Lung (tissue), 12 donors: Measurements from ENCODE around the gene TSR3. TPM values are rescaled to one million over a fixed set of nuclear protein-coding genes. Genes with fewer than 3 reads are reported as not detected.

Experiments used
- ATAC-seq: fragments of 200-7000 bp; cut with Tn5 transposase; one replicate; pipeline ENCODE4 v1.9.1; 2020; ENCODE audit warnings: moderate number of reproducible peaks; ENCODE audit not compliant: insufficient read depth, low FRiP score
- DNase-seq, 3 donors: peaks; one replicate each; pipeline ENCODE4 v3.0.0-alpha.2; 2013 to 2017
- H3K27ac ChIP-seq, 2 donors: one replicate each; pipeline ENCODE4 v1.5.1; 2013; ENCODE audit warnings: mild to moderate bottlenecking in 2 of 2, moderate library complexity in 2 of 2, control low read depth in 1 of 2, inconsistent platforms in 1 of 2, low read depth in 1 of 2, low read length in 1 of 2
- H3K27me3 ChIP-seq, 3 donors: one replicate each; pipeline ENCODE4 v1.5.1; 2013; ENCODE audit warnings: low read length in 2 of 3; ENCODE audit not compliant: control insufficient read depth in 3 of 3, insufficient read depth in 3 of 3
- H3K36me3 ChIP-seq, 4 donors: one replicate each; pipeline ENCODE4 v1.5.1; 2013; ENCODE audit warnings: low read length in 4 of 4, mild to moderate bottlenecking in 1 of 4, moderate library complexity in 1 of 4; ENCODE audit not compliant: control insufficient read depth in 4 of 4, insufficient read depth in 4 of 4
- H3K4me1 ChIP-seq, 5 donors: one replicate each; pipeline ENCODE4 v1.5.1; 2013; ENCODE audit warnings: low read length in 5 of 5, mild to moderate bottlenecking in 2 of 5, moderate library complexity in 1 of 5; ENCODE audit not compliant: control insufficient read depth in 5 of 5, insufficient read depth in 5 of 5
- H3K4me3 ChIP-seq: one replicate; pipeline ENCODE4 v1.5.1; 2013; ENCODE audit warnings: mild to moderate bottlenecking, control low read depth, moderate library complexity
- H3K9ac ChIP-seq, 2 donors: one replicate each; pipeline ENCODE4 v1.5.1; 2013; ENCODE audit warnings: low read length in 2 of 2, control low read depth in 1 of 2; ENCODE audit not compliant: insufficient read depth in 1 of 2
- H3K9me3 ChIP-seq, 4 donors: one replicate each; pipeline ENCODE4 v1.5.1; 2013; ENCODE audit warnings: low read length in 3 of 4, mild to moderate bottlenecking in 1 of 4, moderate library complexity in 1 of 4; ENCODE audit not compliant: control insufficient read depth in 4 of 4, insufficient read depth in 3 of 4
- CTCF ChIP-seq: IDR thresholded peaks from 2 replicates; pipeline ENCODE4 v1.5.1; 2012; ENCODE audit warnings: mild to moderate bottlenecking; ENCODE audit errors: control extremely low read depth, extremely low read depth
- WGBS, 2 donors: extraction: QIAGEN DNeasy Blood & Tissue Kit; methylation state at CpG; one replicate each; pipeline ENCODE4 v1.1.7; 2013; 5-methylcytosine and 5-hydroxymethylcytosine counted together
- polyA plus RNA-seq, 2 donors: library from polyadenylated mRNA; stranded (reverse); fragments of 200-250 nt; gene quantifications; one replicate each; pipeline ENCODE4 v1.2.1, GENCODE V29; 2013
- total RNA-seq, 2 donors: library from RNA; depleted of rRNA in 1 of 2; stranded (reverse); fragments of >200 nt in 1 of 2; gene quantifications; one replicate each; pipeline ENCODE4 v1.2.1, GENCODE V29; 2014 to 2021
- donor health status: control.
- donor health status: control.
- donor health status: Bipolar disorder and iron deficiency.
- donor health status: healthy.
- donor health status: DM: yes; HTN: yes; CAD: no.

Gene TSR3
- total and polyA plus RNA-seq, 4 donors = 32.5 to 66.4 (median 56.6) TPM

DNA sequence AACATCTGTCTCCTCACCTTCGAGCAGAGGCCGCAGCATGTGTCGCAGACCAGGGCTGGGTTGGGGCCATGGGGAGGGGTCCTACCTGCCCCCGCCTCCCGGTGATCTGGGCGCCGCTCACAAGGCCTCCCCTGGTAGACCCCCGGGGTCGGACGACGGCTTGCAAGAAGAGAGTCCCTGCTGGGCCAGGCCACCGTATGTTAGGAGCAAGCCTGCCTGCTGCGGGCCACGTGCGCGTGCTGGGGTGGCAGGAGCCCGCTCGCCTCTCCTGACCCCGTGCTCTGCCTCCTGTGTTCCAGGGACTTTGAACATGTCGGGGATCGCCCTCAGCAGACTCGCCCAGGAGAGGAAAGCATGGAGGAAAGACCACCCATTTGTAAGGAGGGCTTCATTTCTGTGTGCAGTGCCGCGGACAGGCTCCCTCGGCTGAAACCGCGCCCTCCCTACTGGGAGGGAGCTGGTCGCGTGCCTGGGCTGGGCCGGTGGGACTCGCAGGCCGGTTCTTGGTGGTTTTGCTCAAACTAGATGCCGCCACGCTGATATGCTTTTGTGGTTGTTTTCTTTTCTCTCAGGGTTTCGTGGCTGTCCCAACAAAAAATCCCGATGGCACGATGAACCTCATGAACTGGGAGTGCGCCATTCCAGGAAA, 37.8 kb downstream of the TSR3 start:
- H3K9me3 ChIP-seq = no peaks in the 10 kb centered on the region
- DNase-seq = no peak
- no peaks in the 10 kb centered on the region for H3K27me3 ChIP-seq
- no peak overlapping the region for H3K9ac ChIP-seq
- TF ChIP-seq CTCF = no peak
- WGBS, 2 donors = 89 to 90% methylated on average over 38 of the region's 38 CpGs
- H3K36me3 ChIP-seq = peaks cover 11 to 55% (median 26%) of the 10 kb centered on the region in 4 donors
- H3K4me3 ChIP-seq = no peak overlapping the region
- no peak for ATAC-seq
- no peak overlapping the region for H3K27ac ChIP-seq
- H3K4me1 ChIP-seq = peaks cover 0 to 28% (median 10%) of the 10 kb centered on the region in 5 donors

- 91 to 95% methylated on average over 15 of the region's 15 CpGs for WGBS, 2 donors
- no peak for ATAC-seq
- no peak for TF ChIP-seq CTCF
- Histone ChIP-seq H3K27me3 (no peaks in the 10 kb centered on the region), H3K4me1 (peaks cover 0 to 28% (median 10%) of the 10 kb centered on the region in 5 donors), H3K36me3 (peaks cover 6 to 47% (median 19%) of the 10 kb centered on the region in 4 donors), H3K9me3 (no peaks in the 10 kb centered on the region), H3K9ac (no peak overlapping the region), H3K4me3 (no peak overlapping the region), H3K27ac (no peak overlapping the region)
- DNase-seq = no peak
Measured at GRCh38 chr16:1312903-1313302, 38.8 kb downstream of the TSR3 start.

- TF ChIP-seq CTCF = no peak
- Histone ChIP-seq H3K36me3 (peaks cover 6 to 42% (median 16%) of the 10 kb centered on the region in 4 donors), H3K9ac (no peak overlapping the region), H3K4me3 (no peak overlapping the region), H3K9me3 (no peaks in the 10 kb centered on the region), H3K27me3 (no peaks in the 10 kb centered on the region), H3K27ac (peak overlapping the region in 1 of 2 donors; percentile 21), H3K4me1 (peaks cover 0 to 28% (median 10%) of the 10 kb centered on the region in 5 donors)
- no peak for ATAC-seq
- no peak for DNase-seq
- 78 to 89% methylated on average over 16 of the region's 16 CpGs for WGBS, 2 donors
Measured at GRCh38 chr16:1312467-1312816, 39.2 kb downstream of the TSR3 start.
